DOHH2 (cell line): ENCODE results near the gene SIGLEC11.

Experiments
- H3F3A ChIP-seq: fragments of 200-600 bp; sonication (generic), shearing (Covaris generic); 2 replicates; pipeline ENCODE4 v1.6.0; 2016; ENCODE audit warnings: antibody characterized with exemption, mild to moderate bottlenecking; ENCODE audit not compliant: control insufficient read depth, insufficient read depth
- H3K27ac ChIP-seq: fragments of 200-600 bp; sonication (generic); 2 replicates; pipeline ENCODE4 v1.5.1; 2014; ENCODE audit warnings: low read depth, mild to moderate bottlenecking, low read length, moderate library complexity
- H3K27me3 ChIP-seq: fragments of 200-600 bp; sonication (generic); 2 replicates; pipeline ENCODE4 v1.6.1; 2014; ENCODE audit warnings: mild to moderate bottlenecking, low read length, mixed read lengths; ENCODE audit not compliant: control insufficient read depth
- H3K36me3 ChIP-seq: fragments of 200-600 bp; sonication (generic); 2 replicates; pipeline ENCODE4 v1.6.1; 2014; ENCODE audit warnings: mild to moderate bottlenecking, low read length, moderate library complexity, mixed read lengths; ENCODE audit not compliant: control insufficient read depth
- H3K4me1 ChIP-seq: fragments of 200-600 bp; sonication (generic); 2 replicates; pipeline ENCODE4 v1.6.1; 2014; ENCODE audit warnings: mild to moderate bottlenecking, low read length, mixed read lengths; ENCODE audit not compliant: control insufficient read depth
- H3K4me2 ChIP-seq: fragments of 200-600 bp; sonication (generic); 2 replicates; pipeline ENCODE4 v1.6.0; 2014; ENCODE audit warnings: mild to moderate bottlenecking, low read length, moderate library complexity
- H3K4me3 ChIP-seq: fragments of 200-600 bp; sonication (generic); 2 replicates; pipeline ENCODE4 v1.5.1; 2014; ENCODE audit warnings: mild to moderate bottlenecking, low read length, mixed read lengths
- H3K79me2 ChIP-seq: fragments of 200-600 bp; sonication (generic); 2 replicates; pipeline ENCODE4 v1.6.1; 2014; ENCODE audit warnings: mild to moderate bottlenecking, low read length, mixed read lengths; ENCODE audit not compliant: control insufficient read depth
- H3K9me2 ChIP-seq: fragments of 200-600 bp; sonication (generic); replicated peaks from 2 replicates; pipeline ENCODE4 v1.6.1; 2014; ENCODE audit warnings: mild to moderate bottlenecking, low read length, mixed read lengths; ENCODE audit not compliant: control insufficient read depth
- H3K9me3 ChIP-seq: fragments of 200-600 bp; sonication (generic); 2 replicates; pipeline ENCODE4 v1.6.1; 2014; ENCODE audit warnings: antibody characterized with exemption, low read length, mixed read lengths; ENCODE audit not compliant: control insufficient read depth, insufficient read depth
- H4K20me1 ChIP-seq: fragments of 200-600 bp; sonication (generic); 2 replicates; pipeline ENCODE4 v1.6.0; 2014; ENCODE audit warnings: low read depth, mild to moderate bottlenecking, antibody characterized with exemption, low read length, moderate library complexity; ENCODE audit not compliant: control insufficient read depth, insufficient read depth
- EZH2phosphoT487 ChIP-seq: fragments of 200-600 bp; sonication (generic); IDR thresholded peaks from 2 replicates; pipeline ENCODE4 v1.6.1; 2017; ENCODE audit warnings: borderline replicate concordance, mild to moderate bottlenecking, antibody characterized with exemption, low read length, moderate library complexity, mixed read lengths
- TF ChIP-seq, protein P1 (sequence below): fragments of 200-600 bp; sonication (generic); IDR thresholded peaks from one replicate; pipeline ENCODE4 v1.5.1; 2014; ENCODE audit warnings: antibody characterized with exemption, mild to moderate bottlenecking, low read depth, low read length; ENCODE audit not compliant: poor library complexity, severe bottlenecking

The SIGLEC11 gene

DNA sequence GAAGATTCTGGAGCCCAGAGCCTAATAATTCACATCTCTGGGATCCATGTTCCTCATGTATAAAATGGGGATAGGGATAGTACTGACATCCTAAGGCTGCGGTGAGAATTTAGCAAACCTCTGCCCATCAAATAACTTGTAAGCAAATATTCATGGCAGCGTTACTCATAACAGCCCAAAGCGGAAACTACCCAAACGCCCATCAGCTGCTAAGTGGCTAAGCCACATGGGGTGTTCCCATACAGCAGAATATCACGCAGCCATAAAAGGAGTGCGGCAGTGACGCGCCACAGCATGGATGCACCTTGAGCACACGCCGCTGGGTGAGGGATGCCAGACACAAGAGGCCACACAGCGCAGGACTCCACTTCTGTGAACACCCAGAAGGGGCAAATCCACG is 44.5 kb upstream of the SIGLEC11 start:
- H3K9me2 ChIP-seq, result no peaks in the 10 kb centered on the region
- H3K4me2 ChIP-seq, result no peak overlapping the region
- no peaks in the 10 kb centered on the region for H3K79me2 ChIP-seq
- no peaks in the 10 kb centered on the region for H3K9me3 ChIP-seq
- H4K20me1 ChIP-seq, result no peaks in the 10 kb centered on the region
- H3F3A ChIP-seq, result no peaks in the 10 kb centered on the region
- H3K36me3 ChIP-seq, result peaks cover 44% of the 10 kb centered on the region
- no peak overlapping the region for H3K27ac ChIP-seq
- H3K4me1 ChIP-seq, result no peaks in the 10 kb centered on the region
- H3K4me3 ChIP-seq, result no peak overlapping the region
- TF ChIP-seq, protein P1, sequence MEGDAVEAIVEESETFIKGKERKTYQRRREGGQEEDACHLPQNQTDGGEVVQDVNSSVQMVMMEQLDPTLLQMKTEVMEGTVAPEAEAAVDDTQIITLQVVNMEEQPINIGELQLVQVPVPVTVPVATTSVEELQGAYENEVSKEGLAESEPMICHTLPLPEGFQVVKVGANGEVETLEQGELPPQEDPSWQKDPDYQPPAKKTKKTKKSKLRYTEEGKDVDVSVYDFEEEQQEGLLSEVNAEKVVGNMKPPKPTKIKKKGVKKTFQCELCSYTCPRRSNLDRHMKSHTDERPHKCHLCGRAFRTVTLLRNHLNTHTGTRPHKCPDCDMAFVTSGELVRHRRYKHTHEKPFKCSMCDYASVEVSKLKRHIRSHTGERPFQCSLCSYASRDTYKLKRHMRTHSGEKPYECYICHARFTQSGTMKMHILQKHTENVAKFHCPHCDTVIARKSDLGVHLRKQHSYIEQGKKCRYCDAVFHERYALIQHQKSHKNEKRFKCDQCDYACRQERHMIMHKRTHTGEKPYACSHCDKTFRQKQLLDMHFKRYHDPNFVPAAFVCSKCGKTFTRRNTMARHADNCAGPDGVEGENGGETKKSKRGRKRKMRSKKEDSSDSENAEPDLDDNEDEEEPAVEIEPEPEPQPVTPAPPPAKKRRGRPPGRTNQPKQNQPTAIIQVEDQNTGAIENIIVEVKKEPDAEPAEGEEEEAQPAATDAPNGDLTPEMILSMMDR, result no peak
- TF ChIP-seq EZH2phosphoT487, result no peak
- no peaks in the 10 kb centered on the region for H3K27me3 ChIP-seq

DNA sequence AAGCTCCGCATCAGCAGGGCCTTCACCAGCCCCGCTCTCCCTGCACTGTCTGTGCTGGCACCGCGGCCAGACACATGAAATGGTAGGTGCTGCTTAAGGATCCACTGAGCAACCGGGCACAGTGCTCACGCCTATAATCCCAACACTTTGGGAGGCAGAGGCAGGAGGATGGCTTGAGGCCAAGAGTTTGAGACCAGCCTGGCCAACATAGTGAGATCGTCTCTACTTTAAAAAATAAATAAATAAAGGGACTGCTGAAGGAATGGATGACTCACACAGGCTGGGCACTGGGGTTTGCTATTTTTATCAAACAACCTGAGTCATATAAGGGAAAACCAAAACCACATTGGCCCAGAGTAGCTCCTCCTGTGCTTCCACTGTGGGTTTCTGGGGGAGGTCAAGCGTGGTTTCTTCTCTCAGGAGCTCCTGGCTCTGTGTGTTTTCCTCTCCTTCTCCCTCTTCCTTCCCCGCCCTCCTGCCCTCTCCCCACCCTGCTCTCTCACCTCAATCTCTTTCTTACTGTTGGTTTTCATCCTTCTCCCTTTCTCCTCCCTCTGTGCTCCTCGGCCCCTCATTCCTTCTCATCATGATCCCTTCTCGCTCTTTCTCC is 42.9 kb upstream of the SIGLEC11 start:
- H3K27ac ChIP-seq, result no peak overlapping the region
- no peaks in the 10 kb centered on the region for H4K20me1 ChIP-seq
- H3K79me2 ChIP-seq, result no peaks in the 10 kb centered on the region
- H3K9me2 ChIP-seq, result no peaks in the 10 kb centered on the region
- H3K9me3 ChIP-seq, result no peaks in the 10 kb centered on the region
- H3K4me1 ChIP-seq, result no peaks in the 10 kb centered on the region
- no peaks in the 10 kb centered on the region for H3F3A ChIP-seq
- no peak overlapping the region for H3K4me2 ChIP-seq
- H3K4me3 ChIP-seq, result no peak overlapping the region
- no peak for TF ChIP-seq EZH2phosphoT487
- TF ChIP-seq, protein P1, result no peak
- H3K27me3 ChIP-seq, result no peaks in the 10 kb centered on the region
- H3K36me3 ChIP-seq, result peaks cover 49% of the 10 kb centered on the region

DNA sequence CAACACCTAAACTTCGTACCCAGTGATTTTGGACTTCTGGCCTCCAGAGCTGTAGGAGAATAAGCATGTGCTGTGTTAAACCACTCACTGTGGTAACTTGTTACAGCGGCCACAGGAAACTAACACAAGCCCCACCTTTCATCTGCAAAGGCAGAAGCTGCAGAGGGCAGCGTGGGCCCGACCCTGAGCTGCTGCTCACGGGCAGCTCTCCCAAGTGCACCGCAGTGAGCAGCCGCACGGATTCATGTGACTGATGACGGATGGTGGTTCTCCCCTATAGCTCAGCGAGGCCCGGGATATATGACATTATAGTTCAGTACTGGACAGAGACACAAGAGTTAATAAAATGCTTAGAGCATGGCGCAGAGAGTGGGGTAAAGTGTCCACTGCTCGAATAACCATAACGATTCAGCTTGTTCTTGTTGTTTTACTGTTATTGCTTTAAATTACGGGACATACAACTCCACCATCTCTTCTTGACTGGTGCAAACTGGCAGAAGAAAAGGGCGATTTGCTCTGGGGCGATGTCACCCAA is 42.3 kb upstream of the SIGLEC11 start:
- Histone ChIP-seq H4K20me1 (no peaks in the 10 kb centered on the region), H3K27ac (no peak overlapping the region), H3K36me3 (peaks cover 49% of the 10 kb centered on the region), H3F3A (no peaks in the 10 kb centered on the region), H3K4me3 (no peak overlapping the region), H3K9me2 (no peaks in the 10 kb centered on the region), H3K79me2 (no peaks in the 10 kb centered on the region), H3K4me1 (no peaks in the 10 kb centered on the region), H3K9me3 (no peaks in the 10 kb centered on the region), H3K4me2 (no peak overlapping the region), H3K27me3 (no peaks in the 10 kb centered on the region)
- TF ChIP-seq, protein P1, result no peak
- TF ChIP-seq EZH2phosphoT487, result no peak
